ENCODE results near the gene RABEPK. TPM values are rescaled to one million over a fixed set of nuclear protein-coding genes. Genes with fewer than 3 reads are reported as not detected.
"Not testable (repeated sequence)": the region's sequence is repeated elsewhere in the genome, so short reads cannot be mapped to it uniquely, and the experiment has no call there.

The RABEPK gene
- total RNA-seq, 1 experiment from 2014 or later, result 49.0 TPM

DNA sequence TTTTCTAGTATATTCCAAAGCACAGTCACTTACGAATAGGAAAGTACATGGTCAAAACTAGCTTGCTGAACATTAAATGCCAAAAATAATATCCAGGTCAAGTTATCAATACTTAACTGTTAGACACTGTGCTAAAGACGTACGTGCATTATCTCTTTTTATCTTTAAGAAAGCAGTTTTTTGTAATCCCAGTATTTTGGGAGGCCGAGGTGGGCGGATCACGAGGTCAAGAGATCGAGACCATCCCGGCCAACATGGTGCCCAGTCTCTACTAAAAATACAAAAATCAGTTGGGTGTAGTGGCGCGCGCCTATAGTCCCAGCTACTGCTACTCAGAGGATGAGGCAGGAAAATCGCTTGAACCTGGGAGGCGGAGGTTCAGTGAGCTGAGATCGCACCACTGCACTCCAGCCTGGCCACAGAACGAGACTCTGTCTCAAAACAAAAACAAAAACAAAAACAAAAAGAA, 43.5 kb downstream of the RABEPK start:
- DNase-seq (ENCODE audit: low read depth), result no peak

DNA sequence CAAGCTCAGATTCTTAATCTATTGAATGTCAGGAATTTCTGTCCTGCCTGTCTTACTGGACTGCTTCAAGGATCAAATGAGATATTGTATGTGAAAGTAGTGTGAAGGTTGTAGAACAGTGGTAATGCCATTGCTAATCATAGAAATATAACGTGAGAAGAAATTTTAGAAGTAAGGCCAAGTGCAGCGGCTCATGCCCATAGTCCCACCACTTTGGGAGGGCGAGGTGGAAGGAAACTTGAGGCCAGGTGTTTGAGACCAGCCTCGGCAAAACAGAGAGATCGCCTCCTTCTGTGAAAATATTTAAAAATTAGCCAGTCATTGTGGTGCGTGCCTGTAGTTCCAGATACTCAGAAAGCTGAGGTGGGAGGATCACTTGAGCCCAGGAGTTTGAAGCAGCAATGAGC, 45.9 kb downstream of the RABEPK start:
- DNase-seq (ENCODE audit: low read depth), result no peak

DNA sequence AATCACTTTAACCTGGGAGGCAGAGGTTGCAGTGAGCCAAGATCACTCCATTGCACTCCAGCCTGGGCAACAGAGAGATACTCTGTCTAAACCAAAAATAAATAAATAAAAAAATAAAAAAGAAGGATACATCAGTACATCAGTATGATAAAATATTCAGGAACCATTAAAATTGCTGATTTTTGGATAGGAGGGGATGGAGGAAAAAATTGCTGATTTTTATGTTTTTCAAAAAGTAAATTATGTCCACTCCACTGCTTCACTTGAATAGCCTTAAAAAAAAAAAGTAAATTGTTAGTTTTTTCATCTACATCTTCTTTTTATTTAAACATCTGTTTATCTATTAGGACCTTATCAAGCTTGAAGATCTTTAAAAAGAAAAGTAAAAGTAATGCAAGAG, 53.9 kb downstream of the RABEPK start:
- no peak for DNase-seq (ENCODE audit: low read depth)

DNA sequence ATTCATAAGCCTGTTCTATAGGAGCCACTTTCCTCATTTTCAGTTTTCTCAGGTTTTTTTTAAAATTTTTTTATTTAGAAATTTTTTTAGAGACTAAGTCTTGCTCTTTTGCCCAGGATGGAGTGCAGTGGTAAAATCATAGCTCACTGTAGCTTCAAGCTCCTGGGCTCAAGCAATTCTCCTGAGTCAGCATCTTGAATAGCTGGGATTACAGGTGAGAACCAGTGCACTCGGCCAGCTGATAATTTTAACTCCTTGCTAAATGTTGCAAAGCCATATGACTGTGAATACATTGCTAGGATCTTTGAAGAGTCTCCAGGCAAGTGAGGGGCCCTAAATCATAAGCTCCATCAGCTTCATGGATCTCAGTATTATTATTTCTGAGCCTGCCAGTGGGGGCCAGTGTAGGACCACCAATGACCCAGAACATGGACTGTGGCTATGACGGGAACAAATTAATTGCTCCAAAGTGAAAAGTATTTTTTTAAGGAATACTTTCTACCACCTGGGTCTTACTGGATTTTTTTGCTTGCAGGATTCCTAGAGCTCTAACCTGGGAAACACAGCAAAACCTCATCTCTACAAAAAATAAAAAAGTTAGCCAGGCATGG, 55.5 kb downstream of the RABEPK start:
- peak; percentile 41 for DNase-seq (ENCODE audit: low read depth)

DNA sequence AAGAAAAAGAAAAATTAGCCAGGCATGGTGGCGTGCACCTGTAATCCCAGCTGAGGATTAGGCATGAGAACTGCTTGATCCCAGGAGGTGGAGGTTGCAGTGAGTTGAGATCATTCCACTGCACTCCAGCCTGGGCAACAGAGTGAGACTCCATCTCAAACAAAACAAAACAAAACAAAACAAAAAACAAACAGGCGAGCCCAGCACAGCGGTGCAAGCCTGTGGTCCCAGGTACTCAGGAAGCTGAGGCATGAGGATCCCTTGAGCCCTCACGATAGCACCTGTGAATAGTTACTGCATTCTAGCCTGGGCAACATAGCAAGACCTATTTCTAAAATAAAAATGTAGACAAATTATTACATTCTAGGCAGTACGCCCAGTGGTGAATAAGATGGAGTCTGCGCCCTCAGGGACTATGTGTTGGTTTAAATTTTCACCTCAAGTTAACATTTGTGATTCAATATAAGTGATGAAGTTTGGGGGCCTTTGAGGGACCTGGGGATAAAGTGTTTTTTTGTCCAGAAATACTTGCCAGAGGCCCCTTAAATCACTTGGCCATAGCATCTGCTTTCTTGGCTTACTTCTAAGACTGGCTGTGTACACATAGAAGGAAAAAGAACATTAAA, 57.9 kb downstream of the RABEPK start:
- no peak for DNase-seq (ENCODE audit: low read depth)

DNA sequence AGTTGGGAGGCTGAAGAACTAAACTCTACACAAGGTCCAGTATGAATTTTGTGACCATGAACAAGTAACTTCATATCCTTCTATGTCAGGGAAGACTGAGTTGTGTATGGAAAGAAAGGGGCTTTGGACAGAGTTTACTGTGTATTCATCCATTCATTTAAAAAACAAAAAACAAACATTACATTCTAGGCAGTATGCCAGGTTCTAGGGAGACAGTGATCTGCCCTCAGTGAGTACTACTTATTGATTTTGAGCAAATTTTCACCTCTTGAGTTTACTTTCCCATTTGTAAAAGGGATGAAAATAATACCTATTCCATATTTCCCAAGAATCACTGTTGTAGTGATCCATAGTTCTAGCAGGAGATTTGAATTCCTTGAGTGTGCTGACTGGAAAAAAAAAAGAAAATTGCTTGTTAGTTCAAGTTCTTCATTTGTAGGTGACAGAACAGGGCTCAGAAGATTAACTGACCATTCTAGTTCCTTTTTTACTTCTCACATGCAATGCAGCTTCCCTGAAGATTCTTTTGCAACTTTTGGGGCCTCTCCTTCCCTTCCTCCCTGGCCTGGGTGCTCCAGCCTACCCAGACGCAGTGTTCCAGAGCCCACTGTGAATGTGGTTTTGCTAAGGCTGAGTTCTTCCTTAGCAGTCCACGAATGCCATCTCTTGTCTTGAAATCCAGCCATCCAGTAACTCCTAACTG, 58.6 kb downstream of the RABEPK start:
- no peak for DNase-seq (ENCODE audit: low read depth)

DNA sequence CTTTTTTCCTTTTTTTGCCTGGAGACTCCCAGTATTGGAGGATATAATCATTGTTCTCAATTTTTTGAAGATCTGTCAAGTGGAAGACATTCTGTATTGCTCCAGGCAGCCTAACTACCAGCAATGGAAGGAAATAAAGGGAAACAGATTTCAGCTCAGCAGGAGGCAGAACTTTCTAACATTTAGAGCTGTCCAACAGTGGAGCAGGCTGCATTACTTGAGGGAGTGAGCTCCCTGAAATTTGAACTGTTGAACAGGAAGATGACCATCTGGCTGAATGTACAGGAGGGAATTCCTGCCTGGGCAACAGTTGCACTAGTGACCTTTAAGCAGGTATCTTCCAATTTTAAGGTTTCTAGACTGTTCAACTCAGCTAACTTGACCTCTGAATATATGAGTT, 60.2 kb downstream of the RABEPK start:
- DNase-seq (ENCODE audit: low read depth), result no peak

DNA sequence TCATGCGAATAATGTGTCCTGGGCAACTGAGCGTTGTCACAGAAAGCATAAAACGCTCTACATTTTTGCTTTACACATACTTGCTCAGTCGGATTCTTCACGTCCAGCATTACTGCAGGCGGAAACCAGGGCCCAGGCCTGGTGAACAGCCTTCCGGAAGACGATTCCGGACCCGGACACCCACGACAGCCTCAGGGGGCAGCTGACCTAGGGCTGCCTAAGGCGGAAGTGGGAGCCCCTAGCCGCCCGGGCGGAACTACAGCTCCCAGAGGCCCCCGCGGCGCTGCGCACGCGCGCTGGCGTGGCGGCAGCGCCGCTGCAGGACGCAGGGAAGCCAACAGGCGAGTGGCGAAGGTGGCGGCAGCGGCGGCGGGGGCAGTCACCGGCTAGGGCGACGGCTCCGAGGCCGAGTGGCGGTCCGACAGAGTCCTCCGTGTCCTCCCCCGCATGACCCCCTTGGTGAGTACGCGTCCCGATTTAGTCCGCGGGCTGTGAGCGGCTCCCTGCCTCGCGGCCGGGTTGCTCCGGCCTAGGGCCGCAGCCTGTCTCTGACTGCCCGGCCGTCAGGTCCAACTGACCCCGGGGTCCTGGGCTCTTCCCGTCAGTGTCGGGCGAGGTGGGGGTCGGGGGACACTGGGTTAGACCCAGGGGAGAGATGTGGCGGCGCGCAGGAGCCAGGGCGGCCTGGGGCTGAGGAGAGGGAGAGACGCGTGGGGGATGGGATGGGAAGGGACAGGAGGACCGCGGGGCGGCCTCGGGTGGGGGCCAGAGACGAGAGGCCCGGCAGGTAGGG, 61.4 kb downstream of the RABEPK start, which contains the start of gene GAPVD1:
Gene GAPVD1 (plus strand): TSS at position 326 of the 793 bp plus-strand sequence. CDS start 37,096 bp downstream, outside the sequence.
- DNase-seq (ENCODE audit: low read depth), result peak; percentile 96

DNA sequence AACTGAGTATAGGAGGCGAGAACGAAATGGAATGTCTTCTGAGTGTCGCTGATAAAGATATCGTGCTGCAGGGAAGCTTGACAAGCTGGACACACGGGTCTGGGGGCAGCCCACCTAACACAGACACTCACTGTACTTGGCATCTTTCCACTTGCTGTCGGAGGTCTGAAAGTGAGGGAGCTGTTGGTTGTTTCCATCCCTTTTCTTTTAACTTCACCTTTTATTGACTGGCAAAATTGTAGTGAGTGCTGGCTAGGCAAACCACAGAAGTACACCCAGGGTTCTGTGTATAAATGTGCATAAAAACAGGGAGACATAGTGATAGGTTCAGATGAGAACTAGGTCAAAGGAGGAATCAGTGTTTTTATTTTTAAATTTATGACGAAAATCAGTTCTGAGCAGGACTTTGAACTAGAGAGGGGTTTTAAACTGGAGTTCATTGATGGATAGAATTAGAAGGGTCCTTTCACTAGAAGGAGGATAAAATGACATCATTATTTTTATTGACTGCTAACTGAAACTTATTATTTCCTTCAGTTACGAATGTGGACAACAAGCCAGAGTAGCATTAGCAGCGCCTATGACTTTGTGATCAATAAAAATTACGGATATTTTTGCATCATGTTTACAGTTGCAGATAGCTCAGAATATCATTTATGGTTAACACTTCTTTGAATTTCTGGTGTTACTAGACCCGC, 62.1 kb downstream of the RABEPK start:
- peak; percentile 42 for DNase-seq (ENCODE audit: low read depth)

DNA sequence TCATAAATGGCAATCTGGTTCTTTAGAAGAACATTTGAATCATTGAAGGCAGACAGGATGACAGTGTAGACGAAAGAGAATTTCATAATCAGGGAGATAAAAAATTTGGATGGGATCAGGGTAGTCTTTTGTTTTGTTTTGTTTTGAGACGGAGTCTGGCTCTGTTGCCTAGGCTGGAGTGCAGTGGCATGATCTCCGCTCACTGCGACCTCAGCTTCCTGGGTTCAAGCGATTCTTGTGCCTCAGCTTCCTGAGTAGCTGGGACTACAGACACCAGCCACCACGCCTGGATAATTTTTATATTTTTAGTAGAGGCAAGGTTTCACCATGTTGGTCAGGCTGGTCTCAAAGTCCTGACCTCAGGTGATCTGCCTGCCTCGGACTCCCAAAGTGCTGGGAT, 63.7 kb downstream of the RABEPK start:
- not testable (repeated sequence) for DNase-seq (ENCODE audit: low read depth)

DNA sequence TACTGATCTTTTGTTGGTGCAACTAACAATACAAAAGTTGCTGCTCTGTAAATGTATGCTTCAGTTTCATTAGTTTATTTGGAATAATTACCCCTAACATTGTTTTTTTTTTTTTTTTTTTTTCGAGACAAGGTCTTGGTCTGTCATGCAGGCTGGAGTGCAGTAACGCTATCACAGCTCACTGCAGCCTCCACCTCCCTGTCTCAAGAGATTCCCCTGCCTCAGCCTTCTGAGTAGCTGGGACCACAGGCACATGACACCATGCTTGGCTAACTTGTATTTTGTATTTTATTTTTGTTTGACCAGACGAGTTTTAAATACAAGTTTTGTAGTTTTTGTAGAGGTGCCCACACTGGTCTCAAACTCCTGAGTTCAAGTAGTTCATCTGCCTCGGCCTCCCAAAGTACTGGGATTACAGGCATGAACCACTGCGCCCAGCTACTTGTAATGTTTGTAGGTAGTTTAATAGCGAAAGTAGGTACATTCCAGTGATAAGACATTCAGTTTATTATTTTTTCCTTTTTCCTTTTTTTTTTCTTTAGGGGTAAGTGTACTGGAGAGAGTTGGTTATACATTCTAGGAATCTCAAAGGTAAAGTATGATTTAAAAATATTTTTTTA, 68.2 kb downstream of the RABEPK start:
- no peak for DNase-seq (ENCODE audit: low read depth)

DNA sequence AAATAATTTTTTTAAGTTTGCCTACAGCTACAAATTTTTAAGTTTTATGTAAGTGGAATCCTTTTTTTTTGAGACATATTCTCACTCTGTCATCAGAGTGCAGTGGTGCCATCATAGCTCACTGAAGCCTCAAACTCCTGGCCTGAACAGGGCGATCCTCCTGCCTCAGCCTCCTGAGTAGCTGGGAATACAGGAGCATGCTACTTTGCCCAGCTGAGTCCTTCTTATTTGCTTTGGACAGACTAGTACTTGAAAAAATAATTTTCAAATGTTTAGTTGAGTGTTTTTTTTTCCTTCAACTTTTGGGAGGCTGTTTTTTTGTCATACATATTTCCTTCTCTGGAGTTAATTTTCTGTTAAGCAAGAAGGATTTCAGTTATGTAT, 68.7 kb downstream of the RABEPK start:
- DNase-seq (ENCODE audit: low read depth), result no peak

DNA sequence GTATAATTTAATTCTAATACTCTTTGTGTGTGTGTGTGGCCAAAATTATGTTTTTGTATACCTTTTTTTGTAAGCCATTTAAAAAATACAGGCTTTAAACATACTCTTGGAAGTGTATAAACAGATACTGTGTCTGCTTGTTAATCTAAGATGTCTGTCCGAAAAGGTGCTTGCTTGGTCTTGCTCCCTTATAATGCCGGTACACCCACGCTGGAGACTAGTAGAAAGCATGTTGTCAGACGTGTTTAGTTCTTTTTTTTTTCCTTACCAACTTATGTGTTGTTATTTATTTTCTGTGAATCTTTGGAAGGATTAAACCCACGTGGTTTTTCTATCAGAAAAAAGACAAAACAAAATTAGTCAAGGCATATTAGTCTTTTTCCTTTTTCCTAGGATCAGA, 70.7 kb downstream of the RABEPK start:
- no peak for DNase-seq (ENCODE audit: low read depth)

DNA sequence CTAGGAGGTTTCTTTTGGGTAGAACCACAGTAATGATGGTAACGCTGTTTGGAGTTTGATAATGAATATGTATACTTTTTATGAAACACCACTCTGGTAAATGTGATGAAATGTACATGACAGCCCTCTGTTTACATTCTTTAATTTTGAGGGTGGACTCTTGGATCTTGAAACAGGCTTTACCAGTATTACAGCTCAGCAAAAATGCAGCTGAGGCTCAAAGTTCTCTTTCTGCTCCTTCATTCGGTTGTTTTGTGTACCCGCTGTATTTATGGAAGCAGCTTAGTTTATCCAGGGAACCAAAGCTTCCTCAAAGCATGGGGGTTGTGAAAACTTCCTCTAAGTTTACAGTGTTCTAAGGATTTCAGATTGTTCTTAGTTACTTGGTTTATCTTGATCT, 72.4 kb downstream of the RABEPK start:
- no peak for DNase-seq (ENCODE audit: low read depth)

DNA sequence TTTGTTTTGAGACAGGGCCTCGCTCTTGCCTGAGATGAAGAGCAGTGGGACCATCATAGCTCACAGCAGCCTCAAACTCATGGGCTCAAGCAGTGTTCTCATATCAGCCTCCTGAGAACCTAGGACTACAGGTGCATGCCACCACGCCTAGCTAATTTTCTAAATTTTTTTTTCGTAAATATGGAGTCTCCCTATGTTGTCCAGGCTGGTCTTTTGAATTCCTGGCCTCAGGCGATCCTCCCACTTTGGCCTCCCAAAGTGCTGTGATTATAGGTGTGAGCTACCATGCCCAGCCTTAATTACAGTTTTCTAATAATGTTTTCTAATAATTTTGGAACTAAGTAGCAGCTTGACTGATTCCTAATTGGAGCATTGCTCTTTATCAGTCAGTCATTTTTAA, 76.4 kb downstream of the RABEPK start:
- DNase-seq (ENCODE audit: low read depth), result no peak

DNA sequence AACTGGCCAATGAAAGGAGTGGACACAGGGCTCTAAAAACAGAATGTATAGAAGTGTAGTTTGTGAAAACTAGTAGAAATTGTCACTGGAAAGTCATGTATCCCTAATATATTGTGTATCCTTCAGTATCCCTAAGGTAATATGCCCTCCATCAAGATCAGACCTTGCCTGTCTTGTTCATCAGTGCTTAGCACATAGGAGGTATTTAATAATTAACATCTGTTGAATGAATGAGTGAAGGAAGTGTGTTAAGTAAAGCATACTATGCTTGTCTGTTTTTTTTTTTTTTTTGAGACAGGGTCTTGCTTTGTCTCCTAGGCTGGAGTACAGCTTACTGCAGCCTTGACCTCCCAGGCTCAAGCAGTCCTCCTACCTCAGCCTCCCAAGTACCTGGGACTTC, 77.1 kb downstream of the RABEPK start:
- DNase-seq (ENCODE audit: low read depth), result no peak

DNA sequence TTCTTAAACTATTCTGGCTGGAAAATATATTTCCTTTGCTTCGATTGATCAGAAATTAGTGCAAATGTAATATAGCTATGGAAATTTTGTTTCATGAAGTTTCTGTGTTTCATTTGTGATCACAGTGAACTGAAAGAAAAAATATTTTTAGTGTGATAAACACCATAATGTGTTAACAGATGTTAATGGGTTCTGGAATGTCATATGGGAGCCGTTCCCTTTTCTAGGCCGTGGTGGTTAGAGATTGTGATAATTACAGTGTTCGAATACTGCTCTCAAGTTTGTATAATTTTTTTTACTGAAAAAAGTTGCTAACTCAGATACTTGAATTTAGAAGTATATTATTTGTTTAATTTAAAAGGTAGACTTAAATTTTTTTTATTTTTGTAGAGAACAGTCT, 80.6 kb downstream of the RABEPK start:
- DNase-seq (ENCODE audit: low read depth), result no peak

All from Daoy (cell line).